ENCODE data around the gene CYP17A1. TPM values are rescaled to one million over a fixed set of nuclear protein-coding genes. Genes with fewer than 3 reads are reported as not detected.

Gene CYP17A1
- total RNA-seq, 1 donor: under 0.01 TPM

DNA sequence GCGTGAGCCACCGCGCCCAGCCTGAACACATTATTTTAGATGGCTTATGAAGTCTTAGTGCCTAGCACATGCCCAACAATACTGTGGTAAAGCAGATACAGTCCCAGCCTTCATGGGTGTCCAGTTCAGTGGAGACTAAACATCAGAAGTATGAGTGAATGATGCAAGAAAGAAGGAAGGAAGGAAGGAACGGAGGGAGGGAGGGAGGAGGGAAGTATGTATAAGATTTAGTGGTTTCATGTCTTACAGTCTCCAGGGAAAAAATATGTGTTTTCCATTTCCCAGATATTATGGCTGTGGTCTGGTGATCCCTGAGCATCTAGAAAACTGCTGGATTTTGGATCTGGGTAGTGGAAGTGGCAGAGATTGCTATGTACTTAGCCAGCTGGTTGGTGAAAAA, 35.0 kb upstream of the CYP17A1 start:
- Histone ChIP-seq H2AFZ (ENCODE audit: low read length) (no peak overlapping the region), H3K4me3 (ENCODE audit: insufficient read depth, low read length) (no peak overlapping the region), H3K9me3 (ENCODE audit: low read depth, low read length) (no peaks in the 10 kb centered on the region), H3K36me3 (ENCODE audit: insufficient read depth, low read length) (no peaks in the 10 kb centered on the region), H3K4me1 (ENCODE audit: insufficient read depth, low read length) (peaks cover 5% of the 10 kb centered on the region), H3K4me2 (ENCODE audit: insufficient read depth, low read length) (no peak overlapping the region), H3K79me2 (ENCODE audit: insufficient read depth, low read length) (no peaks in the 10 kb centered on the region), H4K20me1 (ENCODE audit: insufficient read depth, low read length) (no peaks in the 10 kb centered on the region), H3K27me3 (ENCODE audit: insufficient read depth, low read length) (no peaks in the 10 kb centered on the region), H3K27ac (ENCODE audit: low read depth, low read length) (no peak overlapping the region)
- no peak for TF ChIP-seq CTCF (IDR thresholded peaks at IDR 0.05; ENCODE audit: extremely low read depth, low read depth, low read length)
- DNase-seq (ENCODE audit: insufficient read length, low spot score, missing footprints): no peak

GRCh38 chr10:102870221-102870620, 33.0 kb upstream of the CYP17A1 start:
- no peaks in the 10 kb centered on the region for H3K27me3 ChIP-seq (ENCODE audit: insufficient read depth, low read length)
- peak overlapping the region; percentile 95 for H2AFZ ChIP-seq (ENCODE audit: low read length)
- peaks cover 5% of the 10 kb centered on the region for H3K4me1 ChIP-seq (ENCODE audit: insufficient read depth, low read length)
- H3K4me3 ChIP-seq (ENCODE audit: insufficient read depth, low read length): peak overlapping the region; percentile 80
- no peak overlapping the region for H3K27ac ChIP-seq (ENCODE audit: low read depth, low read length)
- no peaks in the 10 kb centered on the region for H3K79me2 ChIP-seq (ENCODE audit: insufficient read depth, low read length)
- H3K36me3 ChIP-seq (ENCODE audit: insufficient read depth, low read length): no peaks in the 10 kb centered on the region
- H3K9me3 ChIP-seq (ENCODE audit: low read depth, low read length): no peaks in the 10 kb centered on the region
- TF ChIP-seq CTCF (IDR thresholded peaks at IDR 0.05; ENCODE audit: extremely low read depth, low read depth, low read length): no peak
- peak; percentile 71 for DNase-seq (ENCODE audit: insufficient read length, low spot score, missing footprints)
- peak overlapping the region; percentile 93 for H3K4me2 ChIP-seq (ENCODE audit: insufficient read depth, low read length)
- no peaks in the 10 kb centered on the region for H4K20me1 ChIP-seq (ENCODE audit: insufficient read depth, low read length)

DNA sequence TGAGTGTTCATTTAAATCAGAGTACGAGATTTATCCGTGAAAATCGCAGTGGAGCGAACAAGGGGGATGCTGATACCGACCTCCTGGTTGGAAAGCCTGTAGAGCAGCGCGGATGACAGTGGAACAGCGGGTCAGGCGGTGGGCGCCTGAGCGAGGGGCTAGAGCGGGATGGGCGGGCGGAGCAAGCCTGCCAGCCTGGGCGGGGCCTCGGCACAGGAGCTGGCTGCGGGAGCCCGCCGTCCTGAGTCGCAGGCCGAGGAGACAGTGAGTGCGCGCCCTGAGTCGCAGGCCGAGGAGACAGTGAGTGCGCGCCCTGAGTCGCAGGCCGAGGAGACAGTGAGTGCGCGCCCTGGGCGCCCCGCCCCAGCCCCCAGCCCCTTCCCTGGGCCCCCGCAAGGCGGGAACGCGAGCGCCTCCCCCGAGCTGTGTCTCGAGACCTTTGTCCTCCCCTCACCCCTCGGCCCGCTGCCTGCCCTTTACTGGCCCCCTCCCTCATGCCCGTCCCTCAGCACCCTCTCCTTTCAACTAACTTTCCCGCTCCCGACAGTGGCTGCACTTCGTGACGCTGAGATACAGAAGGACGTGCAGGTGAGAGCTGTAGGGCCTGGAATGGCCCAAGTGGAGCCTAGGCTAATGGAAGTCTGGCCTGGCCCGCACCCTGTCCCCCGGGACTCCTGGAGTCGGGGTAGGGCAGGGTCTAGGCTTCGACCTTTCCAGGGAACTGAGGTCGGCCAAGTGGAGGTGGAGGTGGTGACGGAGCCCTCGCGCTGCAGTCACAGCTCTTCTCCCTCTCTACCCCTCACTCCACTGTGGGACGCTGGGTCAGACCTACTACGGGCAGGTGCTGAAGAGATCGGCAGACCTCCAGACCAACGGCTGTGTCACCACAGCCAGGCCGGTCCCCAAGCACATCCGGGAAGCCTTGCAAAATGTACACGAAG, 32.3 kb upstream of the CYP17A1 start, which contains the start of gene AS3MT:
Gene AS3MT, plus strand, starts transcription at position 213 of the 941 bp plus-strand sequence. Its CDS starts 123 bp downstream, at position 336.
- Histone ChIP-seq H3K9me3 (ENCODE audit: low read depth, low read length) (no peaks in the 10 kb centered on the region), H3K4me1 (ENCODE audit: insufficient read depth, low read length) (peaks cover 5% of the 10 kb centered on the region), H3K27ac (ENCODE audit: low read depth, low read length) (no peak within 1 kb of the TSS), H3K27me3 (ENCODE audit: insufficient read depth, low read length) (no peaks in the 10 kb centered on the region), H3K36me3 (ENCODE audit: insufficient read depth, low read length) (no peaks in the 10 kb centered on the region), H2AFZ (ENCODE audit: low read length) (peak within 1 kb of the TSS; percentile 95), H3K4me2 (ENCODE audit: insufficient read depth, low read length) (peak within 1 kb of the TSS; percentile 93), H4K20me1 (ENCODE audit: insufficient read depth, low read length) (no peaks in the 10 kb centered on the region), H3K4me3 (ENCODE audit: insufficient read depth, low read length) (peak within 1 kb of the TSS; percentile 80), H3K79me2 (ENCODE audit: insufficient read depth, low read length) (no peaks in the 10 kb centered on the region)
- no peak for TF ChIP-seq CTCF (IDR thresholded peaks at IDR 0.05; ENCODE audit: extremely low read depth, low read depth, low read length)
- DNase-seq (ENCODE audit: insufficient read length, low spot score, missing footprints): peak; percentile 86

DNA sequence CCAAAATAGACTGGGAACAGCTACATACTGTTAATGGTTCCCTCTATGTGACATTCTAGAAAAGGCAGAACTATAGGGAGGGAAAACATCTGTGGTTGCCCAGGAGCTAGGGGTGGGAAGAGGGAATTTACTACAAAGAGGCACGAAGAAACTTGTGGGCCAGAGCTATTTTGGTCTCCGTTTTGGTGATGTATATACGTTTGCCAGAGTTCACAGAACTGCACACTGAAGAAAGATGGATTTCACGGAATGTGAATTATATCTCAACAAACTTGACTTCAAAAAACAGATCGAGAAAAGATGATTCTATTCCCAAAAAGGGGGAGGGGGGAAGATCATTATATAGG, 31.7 kb upstream of the CYP17A1 start:
- Histone ChIP-seq H3K36me3 (ENCODE audit: insufficient read depth, low read length) (no peaks in the 10 kb centered on the region), H3K4me3 (ENCODE audit: insufficient read depth, low read length) (peak overlapping the region; percentile 80), H3K27me3 (ENCODE audit: insufficient read depth, low read length) (no peaks in the 10 kb centered on the region), H3K4me2 (ENCODE audit: insufficient read depth, low read length) (peak overlapping the region; percentile 93), H3K79me2 (ENCODE audit: insufficient read depth, low read length) (no peaks in the 10 kb centered on the region), H3K9me3 (ENCODE audit: low read depth, low read length) (no peaks in the 10 kb centered on the region), H3K4me1 (ENCODE audit: insufficient read depth, low read length) (peaks cover 5% of the 10 kb centered on the region), H2AFZ (ENCODE audit: low read length) (peak overlapping the region; percentile 89), H3K27ac (ENCODE audit: low read depth, low read length) (no peak overlapping the region), H4K20me1 (ENCODE audit: insufficient read depth, low read length) (no peaks in the 10 kb centered on the region)
- DNase-seq (ENCODE audit: insufficient read length, low spot score, missing footprints): peak; percentile 17
- no peak for TF ChIP-seq CTCF (IDR thresholded peaks at IDR 0.05; ENCODE audit: extremely low read depth, low read depth, low read length)

Data from osteoblast (primary cell).